SK-N-MC (cell line): ENCODE results near the gene SF3A1.

Source experiments
- EZH2 ChIP-seq: fragments of 200-600 bp; sonication (generic); IDR thresholded peaks from one replicate; pipeline ENCODE4 v1.6.1; 2017; ENCODE audit warnings: antibody characterized with exemption
- POLR2AphosphoS5 ChIP-seq: IDR thresholded peaks from 2 replicates; pipeline ENCODE4 v1.6.1; 2012; ENCODE audit warnings: mild to moderate bottlenecking, low read depth, low read length, borderline replicate concordance

- TF ChIP-seq EZH2 (no peak), POLR2AphosphoS5 (no peak)
Measured at GRCh38 chr22:30296324-30296723, 60.4 kb downstream of the SF3A1 start.
